Testis (tissue), 3 donors: ENCODE data around the gene MTG2. TPM values are rescaled to one million over a fixed set of nuclear protein-coding genes. Genes with fewer than 3 reads are reported as not detected.

Experiments
- DNase-seq: peaks from one replicate; pipeline ENCODE4 v3.0.0-alpha.2; 2019
- H3K27ac ChIP-seq, 2 donors: fragments of 200-600 bp; sonication (generic); one replicate each; pipeline ENCODE4 v1.5.1; 2019
- H3K27me3 ChIP-seq: fragments of 200-600 bp; sonication (generic); one replicate; pipeline ENCODE4 v1.5.1; 2019
- H3K36me3 ChIP-seq: fragments of 200-600 bp; sonication (generic); one replicate; pipeline ENCODE4 v1.5.1; 2017; ENCODE audit warnings: low read depth; ENCODE audit errors: missing control alignments
- H3K4me1 ChIP-seq: fragments of 200-600 bp; sonication (generic); one replicate; pipeline ENCODE4 v1.5.1; 2019
- H3K4me3 ChIP-seq, 2 donors: fragments of 200-600 bp; sonication (generic); one replicate each; pipeline ENCODE4 v1.5.1; 2017 to 2019
- H3K9me3 ChIP-seq: fragments of 200-600 bp; sonication (generic); one replicate; pipeline ENCODE4 v1.5.1; 2017
- POLR2A ChIP-seq: fragments of 450-650 bp; IDR thresholded peaks from one replicate; pipeline ENCODE4 v1.6.1; 2017; ENCODE audit warnings: antibody characterized with exemption, mild to moderate bottlenecking, moderate library complexity
- whole genome bisulfite sequencing, 2 donors: methylation state at CpG; one replicate each; pipeline ENCODE4 v1.1.5; 2018; 5-methylcytosine and 5-hydroxymethylcytosine counted together
- intact Hi-C: fragments of 100-400 bp; cut with DNase I; formaldehyde crosslinking; loops from one replicate; pipeline ENCODE4 v1.15.1; 2023; ENCODE audit warnings: low total_unique reads
- polyA plus RNA-seq: library from polyadenylated mRNA; stranded (reverse); fragments of 350-450 nt; fragmentation: Illumina TruSeq; extraction: RNeasy Lipid Tissue Mini Kit (QIAGEN cat#74804); gene quantifications from one replicate; pipeline ENCODE4 v1.2.3, GENCODE V29; 2014; ENCODE audit warnings: low read depth, low replicate concordance; ENCODE audit not compliant: insufficient read depth
- total RNA-seq, 2 donors: library from RNA; depleted of rRNA; stranded (reverse); fragments of >200 nt; gene quantifications; one replicate each; pipeline ENCODE4 v1.2.3, GENCODE V29; 2016
- TF ChIP-seq, protein P1 (sequence below), 3 experiments: fragments of 450-650 bp in 2 of 3; fragments of 200-600 bp in 1 of 3; sonication (generic) in 1 of 3; IDR thresholded peaks; one replicate each; pipeline ENCODE4 v1.5.1; 2016 to 2019; ENCODE audit warnings: antibody characterized with exemption in 3 of 3, mild to moderate bottlenecking in 2 of 3, moderate library complexity in 1 of 3

The MTG2 gene
- total and polyA plus RNA-seq, 3 donors from 2014 or later: 53.3 to 76.8 (median 61.9) TPM

DNA sequence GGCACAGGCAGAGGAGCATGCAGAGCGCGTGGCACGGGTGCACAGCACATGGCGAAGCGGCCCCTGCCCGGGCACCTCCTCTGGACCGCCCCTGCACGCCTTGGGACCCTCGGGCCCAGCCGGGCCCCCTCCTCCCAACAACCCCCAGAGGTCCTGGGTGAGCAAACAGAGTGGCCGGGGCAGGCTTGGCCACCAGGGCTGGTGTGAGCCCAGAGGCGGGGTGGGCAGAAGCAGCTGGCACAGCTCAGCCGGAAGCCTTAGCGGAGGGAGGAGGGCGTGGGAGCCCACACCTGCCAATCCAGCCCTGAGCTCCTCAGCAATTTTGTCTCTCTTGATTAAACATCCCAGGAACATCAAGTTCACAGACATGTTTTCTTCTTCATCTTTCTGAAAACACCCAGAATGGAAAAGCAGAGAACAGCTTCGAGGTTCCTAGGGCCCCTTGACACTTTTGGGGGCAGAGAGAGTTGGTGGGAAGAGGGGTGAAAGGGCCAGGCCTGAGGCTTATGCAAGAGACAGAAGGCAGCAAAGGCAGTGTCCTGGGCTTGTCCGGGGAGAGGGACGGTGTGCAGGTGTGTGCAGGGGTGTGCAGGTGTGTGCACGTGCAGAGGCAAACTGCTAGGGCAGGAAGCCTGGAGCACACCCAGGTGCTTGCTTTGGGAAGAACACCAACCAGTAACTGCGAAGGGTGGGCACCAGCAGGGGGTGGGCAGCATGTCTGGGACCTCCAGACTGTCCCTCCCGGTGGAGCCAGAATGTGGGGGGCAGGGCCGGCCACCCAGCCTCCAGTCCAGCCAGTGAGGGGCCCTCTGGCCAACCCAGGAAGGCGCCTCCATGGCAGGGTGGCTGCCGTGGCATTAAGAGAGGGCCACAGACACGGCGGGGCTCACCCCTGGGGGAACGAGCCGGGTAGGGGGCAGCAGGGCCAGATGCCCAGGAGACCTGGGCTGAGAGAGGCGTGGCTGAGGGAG, 32.5 kb downstream of the MTG2 start:
- TF ChIP-seq, protein P1, sequence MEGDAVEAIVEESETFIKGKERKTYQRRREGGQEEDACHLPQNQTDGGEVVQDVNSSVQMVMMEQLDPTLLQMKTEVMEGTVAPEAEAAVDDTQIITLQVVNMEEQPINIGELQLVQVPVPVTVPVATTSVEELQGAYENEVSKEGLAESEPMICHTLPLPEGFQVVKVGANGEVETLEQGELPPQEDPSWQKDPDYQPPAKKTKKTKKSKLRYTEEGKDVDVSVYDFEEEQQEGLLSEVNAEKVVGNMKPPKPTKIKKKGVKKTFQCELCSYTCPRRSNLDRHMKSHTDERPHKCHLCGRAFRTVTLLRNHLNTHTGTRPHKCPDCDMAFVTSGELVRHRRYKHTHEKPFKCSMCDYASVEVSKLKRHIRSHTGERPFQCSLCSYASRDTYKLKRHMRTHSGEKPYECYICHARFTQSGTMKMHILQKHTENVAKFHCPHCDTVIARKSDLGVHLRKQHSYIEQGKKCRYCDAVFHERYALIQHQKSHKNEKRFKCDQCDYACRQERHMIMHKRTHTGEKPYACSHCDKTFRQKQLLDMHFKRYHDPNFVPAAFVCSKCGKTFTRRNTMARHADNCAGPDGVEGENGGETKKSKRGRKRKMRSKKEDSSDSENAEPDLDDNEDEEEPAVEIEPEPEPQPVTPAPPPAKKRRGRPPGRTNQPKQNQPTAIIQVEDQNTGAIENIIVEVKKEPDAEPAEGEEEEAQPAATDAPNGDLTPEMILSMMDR (IDR thresholded peaks at IDR 0.05): no peak
- no peak for TF ChIP-seq POLR2A
- intact Hi-C loops: no loop called here
- Histone ChIP-seq H3K27me3 (no peaks in the 10 kb centered on the region), H3K4me1 (peaks cover 9% of the 10 kb centered on the region), H3K36me3 (no peaks in the 10 kb centered on the region), H3K27ac (no peak overlapping the region), H3K4me3 (no peak overlapping the region), H3K9me3 (no peaks in the 10 kb centered on the region)
- DNase-seq: no peak
- WGBS, 2 donors: 86 to 89% methylated on average over 14 to 29 of the region's 29 CpGs

DNA sequence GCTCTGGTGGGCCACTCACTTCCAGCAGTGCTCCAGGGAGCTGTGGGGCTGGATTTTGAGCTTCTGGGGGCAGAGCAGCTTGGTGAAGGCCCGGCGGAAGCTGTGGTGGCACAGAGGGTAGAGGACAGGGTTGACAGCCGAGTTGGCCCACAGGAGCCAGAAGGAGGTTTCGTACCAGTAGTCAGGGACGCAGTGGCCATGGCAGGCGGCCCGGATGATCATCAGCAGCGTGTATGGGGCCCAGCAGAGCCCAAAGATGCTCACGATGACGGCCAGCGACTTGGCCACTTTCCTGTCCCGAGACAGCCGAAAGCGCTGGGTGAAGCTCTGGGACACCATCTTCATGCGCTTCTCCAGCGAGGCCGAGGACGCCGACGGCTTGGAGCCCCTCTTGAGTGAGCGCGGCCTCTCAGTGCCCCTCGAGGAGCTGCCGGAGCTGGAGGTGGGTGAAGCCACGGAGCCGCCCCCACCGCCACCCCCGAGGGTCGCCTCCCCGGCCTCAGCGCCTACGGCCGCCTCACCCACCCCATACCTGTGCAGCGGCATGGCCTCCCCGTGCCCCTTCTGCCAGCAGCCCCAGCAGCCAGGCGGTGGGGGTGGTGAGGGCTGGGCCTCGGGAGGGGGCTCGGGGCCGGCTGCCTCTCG, 33.3 kb downstream of the MTG2 start:
- no peak for TF ChIP-seq POLR2A
- TF ChIP-seq, protein P1 (IDR thresholded peaks at IDR 0.05): no peak
- no peak for DNase-seq
- Histone ChIP-seq H3K27ac (no peak overlapping the region), H3K9me3 (no peaks in the 10 kb centered on the region), H3K4me3 (no peak overlapping the region), H3K4me1 (peaks cover 16% of the 10 kb centered on the region), H3K27me3 (no peaks in the 10 kb centered on the region), H3K36me3 (no peaks in the 10 kb centered on the region)
- intact Hi-C loops: no loop called here
- WGBS, 2 donors: 79 to 90% methylated on average over 14 to 34 of the region's 40 CpGs

GRCh38 chr20:62216636-62217566, 34.1 kb downstream of the MTG2 start:
- intact Hi-C loops: no loop called here
- 76 to 80% methylated on average over 15 to 26 of the region's 26 CpGs for WGBS, 2 donors
- DNase-seq: no peak
- TF ChIP-seq, protein P1 (IDR thresholded peaks at IDR 0.05): no peak
- no peak for TF ChIP-seq POLR2A
- peaks cover 16% of the 10 kb centered on the region for H3K4me1 ChIP-seq
- no peak overlapping the region for H3K4me3 ChIP-seq
- no peaks in the 10 kb centered on the region for H3K36me3 ChIP-seq
- H3K27ac ChIP-seq: no peak overlapping the region
- H3K27me3 ChIP-seq: no peaks in the 10 kb centered on the region
- H3K9me3 ChIP-seq: no peaks in the 10 kb centered on the region

- intact Hi-C loops: no loop called here
- TF ChIP-seq, protein P1 (IDR thresholded peaks at IDR 0.05): no peak
- TF ChIP-seq POLR2A: no peak
- Histone ChIP-seq H3K4me3 (no peak overlapping the region), H3K4me1 (peaks cover 16% of the 10 kb centered on the region), H3K9me3 (no peaks in the 10 kb centered on the region), H3K27ac (no peak overlapping the region), H3K27me3 (no peaks in the 10 kb centered on the region), H3K36me3 (no peaks in the 10 kb centered on the region)
- 59 to 66% methylated on average over 14 to 38 of the region's 38 CpGs for WGBS, 2 donors
- DNase-seq: no peak
These were observed 35.3 kb downstream of the MTG2 start for GRCh38 chr20:62217913-62218773.
